Glomerular endothelial cell (primary cell): ENCODE data around the gene IDH1. TPM values are rescaled to one million over a fixed set of nuclear protein-coding genes. Genes with fewer than 3 reads are reported as not detected.
"Not testable (repeated sequence)": the region's sequence is repeated elsewhere in the genome, so short reads cannot be mapped to it uniquely, and the experiment has no call there.

Experiments
- DNase-seq: peaks from one replicate; pipeline ENCODE4 v3.0.0-alpha.2; 2011; ENCODE audit warnings: low read depth, low spot score; ENCODE audit errors: extremely low read depth
- total RNA-seq: library from RNA; depleted of rRNA; stranded (reverse); fragments of >200 nt; gene quantifications from 2 replicates; pipeline ENCODE4 v1.2.3, GENCODE V29; 2015

The IDH1 gene
- total RNA-seq, 1 donor from 2014 or later, result 64.1 TPM

GRCh38 chr2:208222351-208222750, 32.5 kb downstream of the IDH1 start:
- no peak for DNase-seq

- DNase-seq, result not testable (repeated sequence)
Observed at GRCh38 chr2:208221873-208222272, 33.0 kb downstream of the IDH1 start.

DNA sequence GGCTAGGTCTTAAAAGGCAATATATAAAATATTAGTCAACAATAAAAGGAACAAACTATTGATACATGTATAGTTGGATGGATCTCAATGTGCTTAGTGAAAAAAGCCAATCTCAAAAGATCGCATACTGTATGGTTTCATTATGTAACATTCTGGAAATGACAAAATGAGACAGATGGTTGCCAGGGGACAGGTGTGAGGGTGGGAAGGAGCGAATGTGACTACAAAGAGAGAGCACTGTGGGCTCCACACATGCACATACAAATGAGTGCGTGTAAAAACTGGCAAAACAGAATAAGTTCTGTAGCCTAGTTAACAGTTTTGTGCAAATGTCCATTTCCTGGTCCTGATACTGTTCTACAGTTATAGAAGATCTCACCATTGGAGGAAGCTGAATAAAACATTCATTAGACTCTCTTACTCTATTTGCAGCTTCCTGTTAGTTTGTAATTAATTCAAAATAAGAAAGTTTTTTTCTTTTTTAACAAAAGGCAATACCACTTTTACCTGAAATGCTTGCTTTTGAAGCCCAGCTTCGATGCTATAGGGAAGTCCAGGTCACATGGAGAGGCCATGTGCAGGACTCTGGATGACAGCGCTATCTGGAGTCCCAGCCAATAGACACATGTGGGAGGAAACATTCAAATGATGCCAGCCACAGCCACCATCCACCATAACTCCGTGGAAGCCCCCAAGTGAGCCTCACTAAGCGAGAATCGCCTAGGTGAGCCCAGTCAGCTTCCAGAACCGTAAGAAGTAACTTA, 44.0 kb downstream of the IDH1 start:
- DNase-seq, result no peak

- DNase-seq, result no peak
Observed at GRCh38 chr2:208208335-208209085, 46.4 kb downstream of the IDH1 start.

DNA sequence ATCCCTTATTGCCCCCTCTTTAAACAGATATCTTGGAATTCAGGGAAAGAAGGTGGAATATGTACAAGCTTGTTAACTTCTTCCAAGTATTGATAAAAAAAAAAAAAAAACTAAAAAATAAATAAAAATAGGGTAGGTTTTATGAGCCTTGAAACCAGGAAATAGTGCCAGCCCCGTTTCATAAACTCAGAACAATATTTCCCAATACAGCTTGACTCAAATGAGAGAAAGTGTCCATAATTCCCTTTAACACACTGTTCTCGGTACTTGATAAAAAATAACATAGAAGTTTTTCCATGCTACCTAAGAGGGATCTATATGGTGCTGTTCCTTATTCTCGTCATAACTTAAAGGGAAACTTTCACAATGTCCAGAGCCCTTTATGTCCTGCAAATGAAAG, 47.1 kb downstream of the IDH1 start:
- DNase-seq, result no peak

- no peak for DNase-seq
Observed at GRCh38 chr2:208204166-208204565, 50.7 kb downstream of the IDH1 start.

- DNase-seq, result no peak
Observed at GRCh38 chr2:208195531-208195930, 59.3 kb downstream of the IDH1 start.

DNA sequence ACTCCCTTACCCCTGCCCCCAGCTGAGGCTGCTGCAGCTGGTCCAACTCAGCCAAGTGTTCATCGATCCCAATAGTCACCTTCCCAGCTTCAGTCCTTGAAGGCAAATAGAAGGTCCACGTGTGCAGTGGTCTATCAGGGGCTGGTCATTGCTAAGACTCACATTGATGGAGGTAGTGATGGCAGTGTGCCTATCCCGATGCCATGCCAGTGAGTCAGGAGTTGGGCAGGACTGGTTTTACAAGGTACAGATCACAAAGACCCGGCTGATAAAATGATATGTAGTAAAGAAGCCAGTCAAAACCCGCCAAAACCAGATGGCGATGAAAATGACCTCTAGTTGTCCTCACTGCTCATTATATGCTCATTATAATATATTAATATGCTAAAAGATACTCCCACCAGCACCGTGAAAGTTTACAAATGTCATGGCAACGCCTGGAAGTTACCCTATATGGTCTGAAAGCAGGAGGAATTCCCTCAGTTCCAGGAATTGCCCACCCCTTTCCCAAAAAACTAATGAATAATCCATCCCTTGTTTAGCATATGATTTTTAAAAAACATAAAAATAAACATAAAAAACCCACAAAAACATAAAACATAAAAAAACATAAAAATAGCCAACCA, 62.1 kb downstream of the IDH1 start:
- no peak for DNase-seq

DNA sequence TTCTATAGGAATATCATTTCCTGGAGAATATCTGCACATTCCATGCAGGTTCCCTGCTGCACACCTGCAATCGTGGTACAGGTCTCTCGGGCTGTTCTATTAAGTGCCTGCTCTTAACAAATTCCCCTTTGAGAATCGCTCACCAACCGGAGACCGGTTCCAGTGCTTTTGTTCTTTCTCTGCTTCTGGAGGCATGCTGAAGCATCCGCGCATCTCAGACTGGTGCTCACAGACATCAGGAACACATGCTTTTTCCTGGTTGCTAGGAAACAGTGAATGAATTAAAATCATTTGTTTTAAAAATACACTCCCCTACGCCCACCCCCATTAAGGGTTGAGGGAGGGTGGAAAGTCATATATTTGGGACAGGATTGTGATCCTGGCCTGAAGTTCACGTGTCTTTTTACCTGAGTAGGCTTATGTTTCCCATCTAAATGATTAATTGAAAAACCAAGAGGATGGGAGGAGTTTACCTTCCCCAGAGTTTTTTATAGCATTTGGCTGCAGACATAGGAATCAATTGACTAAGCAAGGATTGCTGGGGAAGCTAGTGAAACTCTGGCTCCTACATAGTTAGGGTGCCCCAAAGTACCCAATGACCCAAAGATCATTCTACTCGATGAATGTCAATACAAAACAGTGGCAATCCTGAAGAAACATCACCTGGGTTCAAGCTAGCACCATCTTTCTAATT, 64.9 kb downstream of the IDH1 start, which contains the start of gene C2orf80:
Gene C2orf80 (minus strand): TSS at position 221 of the 694 bp plus-strand sequence. CDS start 3,044 bp downstream, outside the sequence.
- no peak for DNase-seq

- DNase-seq, result no peak
Observed at GRCh38 chr2:208189069-208189809, 65.6 kb downstream of the IDH1 start.

DNA sequence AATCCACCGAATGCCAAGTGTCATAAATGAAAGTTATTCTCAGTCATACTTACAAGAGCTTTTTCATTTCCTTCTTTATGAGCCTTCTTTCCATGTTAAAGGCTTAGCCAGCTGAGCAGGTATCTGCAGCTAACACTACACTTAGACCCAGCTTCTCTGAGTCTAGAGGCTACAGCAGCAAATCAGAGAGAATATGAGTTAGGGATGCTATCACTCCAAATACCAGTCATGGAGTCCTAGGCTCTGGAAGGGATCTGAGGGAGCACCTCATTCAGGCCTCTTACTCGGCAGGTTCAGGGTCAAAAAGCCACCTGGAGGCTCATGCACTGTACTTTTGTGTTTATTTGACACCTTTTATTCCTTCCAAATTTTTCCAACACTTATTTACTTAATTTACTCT, 68.0 kb downstream of the IDH1 start:
- no peak for DNase-seq

GRCh38 chr2:208186465-208186864, 68.4 kb downstream of the IDH1 start:
- no peak for DNase-seq

Other genes with a start within 250 kb of the IDH1 start
- gene PLEKHM3, start 229.5 kb downstream of the IDH1 start, total RNA-seq, result 4.1 and 7.8 TPM in 2 replicates
- gene CRYGD, start 130.5 kb downstream of the IDH1 start, total RNA-seq, result not detected in 2 replicates
- gene CRYGC, start 125.2 kb downstream of the IDH1 start, total RNA-seq, result not detected in 2 replicates
- gene CRYGB, start 108.9 kb downstream of the IDH1 start, total RNA-seq, result not detected in 2 replicates
- not detected in 2 replicates for gene CRYGA, start 91.5 kb downstream of the IDH1 start, total RNA-seq
- gene C2orf80, start 65.0 kb downstream of the IDH1 start, total RNA-seq, result not detected in 2 replicates
- 19.0 and 27.2 TPM in 2 replicates for gene PIKFYVE, start 11.2 kb upstream of the IDH1 start, total RNA-seq
- 0.97 TPM in 1 of 2 replicates, not detected in the other for gene PTH2R, start 151.7 kb upstream of the IDH1 start, total RNA-seq